GM19238 (cell line): ENCODE data around the gene DUS1L.

ENCODE experiments used
- DNase-seq: peaks from one replicate; pipeline ENCODE4 v3.0.0; 2011; ENCODE audit warnings: low spot score; ENCODE audit not compliant: insufficient read length

The DUS1L gene

DNA sequence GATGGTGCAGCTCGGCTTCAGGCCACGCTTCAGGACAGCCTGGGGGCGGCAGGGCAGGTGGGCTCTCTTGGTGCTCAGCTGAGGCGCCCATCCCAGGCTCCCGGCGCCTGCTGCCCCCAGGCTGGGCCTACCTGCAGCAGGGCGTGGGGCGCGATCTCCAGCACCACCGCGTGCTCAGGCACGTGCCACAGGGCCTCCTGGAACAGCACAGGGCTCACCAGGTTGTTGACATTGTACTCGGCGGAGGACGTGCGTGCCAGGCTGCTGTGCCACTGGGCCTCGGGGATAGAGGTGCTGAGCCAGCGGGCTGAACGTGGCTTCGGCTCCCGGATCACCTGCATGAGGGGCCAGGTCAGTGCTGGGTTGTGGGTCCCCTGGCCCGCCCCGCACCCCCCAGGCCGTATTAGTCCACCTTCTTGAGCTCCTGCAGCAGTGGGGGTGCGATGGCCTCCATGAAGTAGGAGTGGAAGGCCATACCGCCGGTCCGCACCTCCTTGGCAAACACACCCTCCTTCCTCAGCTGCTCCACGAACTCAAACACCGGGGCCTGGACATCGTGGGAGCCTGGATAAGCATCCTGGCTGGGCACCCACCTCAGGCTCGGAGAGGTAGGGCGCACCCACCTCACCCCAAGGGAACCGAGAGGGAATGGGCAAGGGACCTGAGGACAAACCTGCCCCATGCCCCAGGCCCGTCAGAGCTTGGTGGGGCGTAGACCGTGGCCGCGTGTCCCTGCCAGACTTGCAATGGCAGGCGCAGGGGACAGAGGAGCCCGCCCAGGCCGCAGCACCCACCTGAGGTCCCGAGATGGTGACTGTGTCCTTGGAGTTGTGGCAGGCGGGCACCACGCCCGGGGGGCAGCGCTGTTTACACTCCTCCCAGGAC, 23.5 kb upstream of the DUS1L start:
- DNase-seq, result no peak

GRCh38 chr17:82087961-82088837, 22.6 kb upstream of the DUS1L start:
- no peak for DNase-seq

DNA sequence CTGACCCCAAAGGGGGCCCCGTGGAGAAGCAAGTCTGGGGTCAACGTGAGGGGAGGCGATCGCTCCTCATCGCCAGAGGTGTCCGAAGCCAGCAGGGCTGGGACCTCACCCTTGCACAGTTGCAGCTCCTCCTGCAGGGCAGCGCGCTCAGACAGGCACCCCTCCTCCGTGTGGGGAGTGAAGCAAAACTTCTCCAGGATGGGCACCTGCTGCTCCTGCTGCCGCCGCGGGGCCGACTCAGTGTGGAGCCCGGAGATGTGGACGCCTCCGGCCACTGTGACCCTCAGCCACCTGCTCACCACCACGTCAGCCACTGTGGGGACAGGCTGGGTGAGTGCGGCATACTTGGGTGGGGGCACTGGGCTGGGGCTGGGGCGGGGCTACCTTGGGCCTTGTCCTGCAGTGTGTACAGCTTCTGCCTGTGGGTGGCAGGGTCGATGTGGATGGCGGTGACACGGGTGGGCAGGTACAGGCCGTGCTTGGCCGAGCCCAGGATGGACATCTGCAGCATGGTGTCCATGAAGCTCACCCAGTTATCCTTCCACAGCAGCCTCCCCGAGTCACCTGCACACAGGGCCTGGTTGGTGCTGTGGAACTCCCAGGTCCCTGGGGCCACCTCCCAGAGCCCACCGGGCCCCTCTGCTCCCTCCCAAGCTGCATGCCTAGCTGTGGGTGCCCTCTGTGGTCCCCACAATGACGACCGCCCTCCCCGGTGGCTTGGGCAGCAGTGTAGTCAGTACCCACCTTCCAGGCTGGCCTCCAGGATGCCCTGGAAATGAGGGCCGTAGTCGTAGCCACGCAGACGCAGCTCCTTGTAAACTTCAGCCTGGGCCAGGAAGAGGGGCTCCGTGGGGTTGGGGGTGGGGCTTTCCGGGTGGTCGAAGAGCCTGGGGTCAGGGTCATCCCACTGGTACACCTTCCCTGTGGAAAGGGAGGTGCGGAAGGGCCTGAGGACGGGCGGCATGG, 21.6 kb upstream of the DUS1L start:
- no peak for DNase-seq

- no peak for DNase-seq
These were observed 20.5 kb upstream of the DUS1L start for GRCh38 chr17:82085931-82086764.

DNA sequence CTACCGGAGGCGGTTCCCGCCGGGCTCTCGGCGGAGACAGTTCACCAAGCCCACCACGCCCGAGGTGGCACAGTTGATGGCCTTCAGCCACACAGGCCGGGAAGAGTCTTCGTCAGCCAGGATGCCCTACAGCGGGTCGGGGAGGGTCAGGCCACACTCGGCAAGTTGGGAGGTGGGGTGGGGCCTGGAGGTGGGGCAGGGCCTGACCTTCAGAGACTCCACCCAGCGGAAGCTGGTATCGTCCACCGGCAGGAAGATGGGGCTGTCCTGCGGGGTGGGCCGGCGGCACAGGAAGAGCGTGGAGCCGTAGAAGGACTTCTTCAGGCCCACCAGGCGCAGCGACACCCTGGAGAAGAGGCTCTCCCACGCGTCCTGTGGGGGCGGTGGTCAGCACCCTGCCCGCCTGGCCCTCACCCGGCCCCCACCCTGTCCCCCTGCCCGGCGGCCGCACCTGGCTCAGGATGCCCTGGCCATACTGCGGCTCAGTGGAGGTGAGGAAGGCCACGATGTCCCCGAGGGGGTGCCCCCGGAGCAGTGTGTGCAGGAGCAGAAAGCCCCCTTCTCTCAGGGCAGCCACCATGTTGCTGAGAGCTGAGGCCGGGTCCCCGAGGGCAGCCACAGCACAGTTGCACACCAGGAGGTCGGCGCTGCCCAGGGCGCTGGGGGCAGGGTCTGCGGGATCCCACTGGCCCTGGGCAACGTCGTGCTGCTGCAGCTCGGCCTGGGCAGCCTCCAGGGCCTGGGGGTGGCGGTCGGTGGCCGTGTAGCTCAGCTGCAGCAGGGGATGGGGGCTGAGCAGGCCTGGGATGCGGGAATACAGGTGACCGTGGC, 19.6 kb upstream of the DUS1L start:
- DNase-seq, result no peak

- no peak for DNase-seq
These were observed 18.9 kb upstream of the DUS1L start for GRCh38 chr17:82084373-82085030.

GRCh38 chr17:82083533-82084359, 18.1 kb upstream of the DUS1L start:
- DNase-seq, result no peak

- no peak for DNase-seq
These were observed 17.4 kb upstream of the DUS1L start for GRCh38 chr17:82083009-82083408.

DNA sequence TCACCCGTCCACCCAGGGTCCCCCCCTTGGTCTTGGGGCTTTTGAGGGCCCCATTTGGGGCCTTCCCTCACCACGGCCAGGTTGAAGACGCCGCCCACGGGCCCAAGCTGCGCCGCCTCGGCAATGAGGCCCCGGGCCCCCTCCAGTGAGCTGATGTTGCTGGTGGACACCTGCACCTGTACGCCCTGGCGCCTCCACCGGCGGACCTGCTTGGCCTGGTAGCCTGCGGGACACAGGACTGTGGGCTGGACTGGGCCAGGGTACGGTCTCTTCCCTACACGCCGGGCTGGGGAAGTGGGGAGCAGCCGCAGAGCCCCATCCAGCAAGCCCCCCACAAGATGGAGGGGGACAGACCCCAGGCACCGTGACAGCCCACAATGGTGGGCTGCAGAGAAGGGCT, 16.9 kb upstream of the DUS1L start:
- no peak for DNase-seq

DNA sequence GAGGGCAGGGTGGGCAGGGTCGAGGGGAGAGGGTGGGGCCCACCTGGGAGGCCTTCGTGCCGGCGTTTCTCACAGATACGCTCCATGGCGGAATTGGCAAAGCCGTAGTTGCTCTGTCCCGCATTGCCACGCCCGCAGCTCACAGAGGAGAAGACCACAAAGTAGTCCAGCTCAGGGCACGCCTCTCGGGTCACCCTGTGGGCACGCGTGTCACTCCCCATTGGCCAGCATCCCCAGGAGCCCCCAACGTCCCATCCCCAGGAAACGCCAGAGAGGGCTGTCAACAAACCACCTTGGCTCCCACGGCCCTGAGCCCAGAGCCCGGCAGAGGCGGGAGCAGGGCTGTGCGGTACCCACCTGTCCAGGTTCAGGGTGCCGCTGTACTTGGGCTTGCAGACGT, 16.4 kb upstream of the DUS1L start:
- DNase-seq, result no peak

GRCh38 chr17:82081546-82081945, 15.9 kb upstream of the DUS1L start:
- DNase-seq, result no peak

- no peak for DNase-seq
These were observed 15.3 kb upstream of the DUS1L start for GRCh38 chr17:82080789-82081464.

- no peak for DNase-seq
These were observed 14.6 kb upstream of the DUS1L start for GRCh38 chr17:82080048-82080788.

DNA sequence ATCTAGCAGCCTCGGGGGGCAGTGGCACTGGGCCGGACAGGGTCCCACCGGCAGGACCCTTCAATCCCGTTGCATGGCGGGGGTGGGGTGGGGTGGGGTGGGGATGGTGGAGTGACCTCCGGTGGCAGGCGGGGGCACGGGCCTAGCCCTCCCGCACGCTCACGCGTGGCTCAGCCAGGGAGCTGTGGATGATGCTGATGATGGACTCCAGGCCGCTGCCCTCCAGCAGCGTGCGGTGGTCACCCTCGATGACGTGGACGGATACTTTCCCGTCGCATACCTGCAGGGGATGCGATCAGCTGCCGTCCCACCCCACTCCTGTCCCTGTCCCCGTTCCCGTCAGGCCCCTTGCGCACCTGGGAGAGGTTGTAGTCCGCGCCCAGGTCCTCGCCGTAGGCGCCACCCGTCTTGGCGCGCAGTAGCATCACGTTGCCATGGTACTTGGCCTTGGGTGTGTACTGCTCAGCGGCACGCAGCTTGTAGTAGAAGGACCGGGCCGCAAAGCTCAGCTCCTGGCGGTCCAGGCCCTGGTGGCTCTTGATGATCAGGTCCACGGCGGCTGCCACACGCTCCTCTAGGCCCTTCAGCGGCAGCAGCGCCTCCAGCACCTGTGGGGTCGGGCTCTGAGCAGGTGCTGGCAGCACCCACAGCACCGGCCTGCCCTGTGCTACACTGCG, 13.5 kb upstream of the DUS1L start:
- no peak for DNase-seq

GRCh38 chr17:82078433-82078832, 12.8 kb upstream of the DUS1L start:
- no peak for DNase-seq
